Activated T-helper 17 cell treated with anti-CD3 and anti-CD28 coated beads, Interleukin-2, amount 50 U/mL, for 72 hours (primary cell): ENCODE data around the gene SLAIN2. TPM values are rescaled to one million over a fixed set of nuclear protein-coding genes. Genes with fewer than 3 reads are reported as not detected.
A peak's percentile ranks its signal among the peaks of the same experiment; 100 is the strongest.

Experiments
- ATAC-seq: fragments of 150-1000 bp; cut with Tn5 transposase; replicated peaks from 2 replicates; pipeline ENCODE4 v1.10.0; 2021; ENCODE audit warnings: mild to moderate bottlenecking, moderate library complexity
- H3K27ac Mint-ChIP-seq: one replicate; pipeline ENCODE4 v1.8.0; 2022; ENCODE audit warnings: mixed read lengths
- H3K27me3 Mint-ChIP-seq: one replicate; pipeline ENCODE4 v1.8.0; 2022; ENCODE audit warnings: mixed read lengths
- H3K36me3 Mint-ChIP-seq: one replicate; pipeline ENCODE4 v1.8.0; 2022; ENCODE audit warnings: low read depth, mild to moderate bottlenecking, mixed read lengths
- H3K4me1 Mint-ChIP-seq: one replicate; pipeline ENCODE4 v1.8.0; 2022; ENCODE audit warnings: mixed read lengths
- H3K4me3 Mint-ChIP-seq: one replicate; pipeline ENCODE4 v1.8.0; 2022; ENCODE audit warnings: mild to moderate bottlenecking, mixed read lengths
- H3K9me3 Mint-ChIP-seq: one replicate; pipeline ENCODE4 v1.8.0; 2022; ENCODE audit warnings: mixed read lengths
- total RNA-seq, 2 donors: library from RNA; stranded (reverse); gene quantifications; one replicate each; pipeline ENCODE4 v1.2.3, GENCODE V29; 2022

SLAIN2 gene
- total RNA-seq, 2 donors from 2014 or later = 38.5 to 52.0 TPM

DNA sequence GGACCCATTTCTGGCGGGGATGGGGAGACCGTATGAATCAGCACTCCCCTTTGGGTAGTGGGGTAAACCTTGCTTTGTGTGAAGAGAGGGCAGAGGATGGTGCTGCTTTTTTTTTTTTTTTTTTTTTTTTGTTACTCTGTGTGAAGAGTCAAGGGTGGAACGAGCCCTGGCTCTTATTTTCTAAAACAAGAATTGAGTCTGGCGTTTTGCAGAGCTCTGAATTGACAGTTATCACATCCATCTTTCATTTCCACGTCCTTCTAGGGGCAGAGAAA, 1.2 kb downstream of the SLAIN2 start:
- ATAC-seq = no peak
- Mint-ChIP-seq H3K36me3 (no peaks in the 10 kb centered on the region), H3K9me3 (no peaks in the 10 kb centered on the region), H3K27ac (peak overlapping the region; percentile 86), H3K4me3 (peak overlapping the region; percentile 98), H3K4me1 (peaks cover 40% of the 10 kb centered on the region), H3K27me3 (no peaks in the 10 kb centered on the region)

DNA sequence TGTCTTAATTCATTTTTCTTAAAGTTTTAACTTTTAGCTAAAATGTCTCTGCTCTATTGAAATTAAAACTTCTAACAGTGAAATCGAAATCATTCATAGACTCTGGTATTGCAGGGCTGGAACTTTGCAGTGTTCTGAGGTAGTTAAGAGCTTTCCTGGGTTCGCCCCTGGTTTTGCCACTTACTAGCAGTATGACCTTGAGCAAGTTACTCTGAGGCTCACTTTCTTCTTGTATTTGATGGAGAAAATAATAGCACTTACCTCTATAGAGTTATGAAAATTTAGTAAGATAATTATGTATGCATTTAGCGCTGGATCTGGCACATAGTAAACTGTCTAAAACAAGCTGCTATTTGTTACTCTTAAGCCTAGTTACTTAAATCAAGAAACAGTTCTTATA, 1.7 kb downstream of the SLAIN2 start:
- Mint-ChIP-seq H3K36me3 (no peaks in the 10 kb centered on the region), H3K4me1 (peaks cover 41% of the 10 kb centered on the region), H3K4me3 (peak overlapping the region; percentile 98), H3K27me3 (no peaks in the 10 kb centered on the region), H3K9me3 (no peaks in the 10 kb centered on the region), H3K27ac (peak overlapping the region; percentile 3)
- ATAC-seq = no peak

DNA sequence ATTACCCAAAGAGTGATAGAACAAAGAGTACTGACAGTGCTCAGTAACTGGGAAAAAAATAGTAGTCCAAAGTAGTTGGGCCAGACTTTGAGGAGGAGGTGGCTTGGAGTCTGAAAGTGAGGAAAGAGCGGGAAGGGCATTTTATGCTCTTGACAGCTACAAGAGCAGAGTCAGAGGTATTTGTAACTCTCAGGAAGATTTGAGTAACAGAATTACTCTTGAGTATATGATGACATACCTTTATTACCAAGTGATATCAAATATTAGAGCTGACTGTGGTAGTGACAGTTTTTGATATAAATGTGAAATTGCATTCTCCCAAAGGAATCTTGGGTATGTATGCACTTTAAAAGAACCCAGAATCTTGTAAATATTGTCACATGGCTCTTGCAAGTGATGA, 2.2 kb downstream of the SLAIN2 start:
- Mint-ChIP-seq H3K4me3 (peak overlapping the region; percentile 98), H3K4me1 (peaks cover 42% of the 10 kb centered on the region), H3K36me3 (no peaks in the 10 kb centered on the region), H3K9me3 (no peaks in the 10 kb centered on the region), H3K27ac (peak overlapping the region; percentile 3), H3K27me3 (no peaks in the 10 kb centered on the region)
- ATAC-seq = no peak

DNA sequence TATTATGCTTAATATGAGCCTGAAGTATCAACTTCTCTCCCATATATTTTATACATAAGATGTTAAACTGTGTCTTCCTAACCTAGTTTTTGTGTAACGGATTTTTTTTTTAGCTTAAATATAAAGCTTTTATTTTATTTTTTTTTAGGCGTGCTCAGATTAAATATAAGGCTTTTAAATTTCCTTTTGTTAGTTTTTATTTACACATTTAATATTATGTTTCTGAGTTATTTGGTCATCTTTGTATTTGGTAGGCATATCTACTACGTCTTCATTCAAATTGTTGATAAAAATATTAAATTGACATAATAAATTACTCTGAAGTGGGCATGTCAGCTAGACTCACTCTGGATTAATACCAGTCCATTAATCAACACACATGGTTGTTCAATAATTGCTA, 4.2 kb downstream of the SLAIN2 start:
- Mint-ChIP-seq H3K36me3 (no peaks in the 10 kb centered on the region), H3K27ac (no peak overlapping the region), H3K9me3 (no peaks in the 10 kb centered on the region), H3K4me1 (peaks cover 41% of the 10 kb centered on the region), H3K4me3 (peak overlapping the region; percentile 98), H3K27me3 (no peaks in the 10 kb centered on the region)
- ATAC-seq = no peak

DNA sequence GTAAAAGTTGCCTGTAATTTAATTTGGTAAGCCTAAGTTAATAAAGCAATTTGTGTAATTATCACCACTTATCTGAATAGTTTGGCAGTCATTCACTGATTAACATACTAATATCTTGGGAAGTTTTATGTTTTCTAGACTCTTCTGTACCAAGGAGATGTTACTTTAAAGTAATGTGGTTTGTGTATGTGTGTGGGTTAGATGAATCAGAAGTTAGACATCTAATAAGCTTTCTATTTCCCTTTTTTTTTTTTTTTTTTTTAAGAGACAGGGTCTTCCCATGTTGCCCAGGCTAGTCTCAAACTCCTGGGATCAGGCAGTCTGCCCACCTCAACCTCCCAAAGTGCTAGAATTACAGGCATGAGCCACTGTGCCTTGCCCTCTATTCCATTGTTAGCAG, 5.3 kb downstream of the SLAIN2 start:
- Mint-ChIP-seq H3K4me1 (peaks cover 48% of the 10 kb centered on the region), H3K27ac (peak overlapping the region; percentile 42), H3K4me3 (peak overlapping the region; percentile 52)

DNA sequence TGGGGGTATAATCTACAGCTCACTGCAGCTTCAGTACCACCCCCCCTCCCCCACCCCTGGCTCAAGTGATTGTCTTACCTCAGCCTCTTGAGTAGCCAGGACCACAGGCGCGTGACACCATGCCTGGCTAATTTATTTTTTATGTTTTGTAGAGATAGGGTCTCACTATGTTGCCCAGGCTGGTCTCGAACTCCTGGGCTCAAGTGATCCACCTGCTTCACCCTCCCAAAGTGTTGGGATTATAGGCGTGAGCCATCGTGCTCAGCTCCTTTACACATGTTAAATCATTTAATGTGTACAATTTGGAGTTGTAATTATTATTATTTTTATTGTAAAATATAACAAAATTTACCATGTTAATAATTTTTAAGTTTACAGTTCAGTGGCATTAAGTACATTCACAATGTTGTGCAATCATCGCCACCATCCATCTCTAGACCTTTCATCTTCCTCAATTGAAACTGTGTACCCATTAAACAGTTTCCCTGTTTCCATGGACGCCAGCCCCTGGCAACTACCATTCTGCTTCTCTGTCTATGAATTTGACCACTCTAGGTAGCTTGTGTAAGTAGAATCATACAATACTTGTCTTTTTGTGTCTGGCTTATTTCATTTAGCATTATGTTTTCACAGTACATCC, 6.1 kb downstream of the SLAIN2 start:
- Mint-ChIP-seq H3K27me3 (no peaks in the 10 kb centered on the region), H3K36me3 (no peaks in the 10 kb centered on the region), H3K9me3 (no peaks in the 10 kb centered on the region), H3K4me1 (peaks cover 54% of the 10 kb centered on the region), H3K27ac (no peak overlapping the region), H3K4me3 (no peak overlapping the region)
- no peak for ATAC-seq

More for the DNA sequence above, 5.3 kb downstream of the SLAIN2 start:
- Mint-ChIP-seq H3K9me3 (no peaks in the 10 kb centered on the region), H3K27me3 (no peaks in the 10 kb centered on the region), H3K36me3 (no peaks in the 10 kb centered on the region)
- ATAC-seq = no peak

DNA sequence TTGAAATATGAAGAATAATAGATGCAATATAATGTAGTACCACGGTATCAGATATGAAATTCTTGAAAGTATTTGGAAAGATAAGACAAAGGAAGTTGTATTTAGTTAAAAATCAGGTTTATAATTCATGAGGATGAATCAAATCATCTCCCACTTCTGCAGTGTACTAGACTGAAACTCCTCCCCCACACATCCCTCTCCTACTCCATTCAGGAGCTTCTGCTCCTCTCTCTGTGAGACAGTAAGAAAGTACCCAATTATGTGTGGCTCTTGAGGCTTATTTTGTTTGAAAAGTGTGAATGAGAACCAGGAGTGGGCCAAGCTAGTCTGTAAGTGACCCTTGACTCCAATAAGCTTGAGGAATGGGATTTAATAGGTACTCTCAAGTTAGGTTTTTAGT, 9.5 kb downstream of the SLAIN2 start:
- Mint-ChIP-seq H3K27me3 (no peaks in the 10 kb centered on the region), H3K27ac (no peak overlapping the region), H3K36me3 (no peaks in the 10 kb centered on the region), H3K4me1 (peaks cover 49% of the 10 kb centered on the region), H3K9me3 (no peaks in the 10 kb centered on the region), H3K4me3 (peak overlapping the region; percentile 0)
- ATAC-seq = peak; percentile 80

DNA sequence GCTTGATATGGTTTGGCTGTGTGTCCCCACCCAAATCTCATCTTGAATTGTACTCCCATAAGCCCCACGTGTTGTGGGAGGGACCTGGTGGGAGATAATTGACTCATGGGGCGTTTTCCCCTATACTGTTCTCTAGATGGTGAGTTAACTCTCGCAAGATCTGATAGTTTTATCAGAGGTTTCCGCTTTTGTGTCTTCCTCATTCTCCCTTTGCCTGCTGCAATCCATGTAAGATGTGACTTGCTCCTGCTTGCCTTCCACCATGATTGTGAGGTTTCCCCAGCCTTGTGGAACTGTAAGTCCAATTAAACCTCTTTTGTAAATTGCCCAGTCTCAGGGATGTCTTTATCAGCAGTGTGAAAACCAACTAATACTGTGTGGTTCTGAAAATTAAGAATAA, 11.5 kb downstream of the SLAIN2 start:
- no peaks in the 10 kb centered on the region for H3K27me3 Mint-ChIP-seq
- H3K36me3 Mint-ChIP-seq = no peaks in the 10 kb centered on the region
- ATAC-seq = no peak
- H3K4me3 Mint-ChIP-seq = no peak overlapping the region
- peaks cover 37% of the 10 kb centered on the region for H3K4me1 Mint-ChIP-seq
- H3K9me3 Mint-ChIP-seq = no peaks in the 10 kb centered on the region
- H3K27ac Mint-ChIP-seq = peak overlapping the region; percentile 75

DNA sequence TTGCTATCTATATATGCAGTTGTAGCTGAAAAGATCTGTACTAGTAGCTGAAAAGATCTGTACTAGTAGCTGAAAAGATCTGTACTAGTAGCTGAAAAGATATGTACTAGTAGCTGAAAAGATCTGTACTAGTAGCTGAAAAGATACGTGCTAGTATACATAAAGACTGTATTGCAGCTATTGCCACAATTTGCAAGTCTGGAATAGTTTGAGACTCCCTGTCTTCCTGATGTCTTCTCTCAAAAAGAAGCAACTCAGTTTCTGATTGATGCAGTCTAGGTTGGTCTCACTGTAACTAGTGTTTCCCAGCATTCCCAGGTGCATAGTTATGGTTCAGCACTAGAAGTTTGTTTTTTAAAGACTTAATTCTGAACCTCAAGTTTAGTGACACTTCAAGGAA, 15.0 kb downstream of the SLAIN2 start:
- Mint-ChIP-seq H3K27me3 (no peaks in the 10 kb centered on the region), H3K4me1 (peaks cover 28% of the 10 kb centered on the region), H3K27ac (no peak overlapping the region), H3K4me3 (no peak overlapping the region), H3K9me3 (no peaks in the 10 kb centered on the region), H3K36me3 (peaks cover 10% of the 10 kb centered on the region)
- no peak for ATAC-seq

DNA sequence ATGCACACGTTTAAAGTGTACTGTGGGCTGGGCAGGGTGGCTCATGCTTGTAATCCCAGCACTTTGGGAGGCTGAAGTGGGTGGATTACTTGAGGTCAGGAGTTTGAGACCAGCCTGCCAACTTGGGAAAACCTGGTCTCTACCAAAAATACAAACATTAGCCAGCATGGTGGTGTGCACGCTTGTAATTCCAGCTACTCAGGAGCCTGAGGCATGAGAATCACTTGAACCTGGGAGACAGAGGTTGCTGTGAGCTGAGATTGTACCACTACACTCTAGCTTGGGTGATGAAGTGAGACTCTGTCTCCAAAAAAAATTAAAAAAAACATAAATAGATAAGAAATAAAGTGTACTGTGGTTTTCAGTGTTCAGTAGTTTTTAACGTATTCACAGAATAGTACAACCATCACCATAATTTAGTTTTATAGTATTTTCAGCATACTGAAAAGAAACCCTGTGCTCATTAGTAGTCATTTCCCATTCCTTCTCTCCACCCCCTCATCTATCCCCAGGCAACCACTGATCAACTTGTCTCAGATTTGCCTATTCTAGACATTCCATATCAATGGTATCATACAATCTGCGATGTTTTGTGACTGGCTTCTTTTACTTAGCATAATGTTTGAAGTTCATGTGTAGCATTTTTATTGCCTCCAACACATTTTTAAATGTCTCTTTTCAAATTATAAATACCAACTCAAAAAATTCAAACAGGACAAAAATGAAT, 19.1 kb downstream of the SLAIN2 start:
- peaks cover 10% of the 10 kb centered on the region for H3K36me3 Mint-ChIP-seq
- no peaks in the 10 kb centered on the region for H3K9me3 Mint-ChIP-seq
- no peak for ATAC-seq
- peaks cover 12% of the 10 kb centered on the region for H3K4me1 Mint-ChIP-seq
- no peaks in the 10 kb centered on the region for H3K27me3 Mint-ChIP-seq
- H3K4me3 Mint-ChIP-seq = no peak overlapping the region
- peak overlapping the region; percentile 42 for H3K27ac Mint-ChIP-seq

DNA sequence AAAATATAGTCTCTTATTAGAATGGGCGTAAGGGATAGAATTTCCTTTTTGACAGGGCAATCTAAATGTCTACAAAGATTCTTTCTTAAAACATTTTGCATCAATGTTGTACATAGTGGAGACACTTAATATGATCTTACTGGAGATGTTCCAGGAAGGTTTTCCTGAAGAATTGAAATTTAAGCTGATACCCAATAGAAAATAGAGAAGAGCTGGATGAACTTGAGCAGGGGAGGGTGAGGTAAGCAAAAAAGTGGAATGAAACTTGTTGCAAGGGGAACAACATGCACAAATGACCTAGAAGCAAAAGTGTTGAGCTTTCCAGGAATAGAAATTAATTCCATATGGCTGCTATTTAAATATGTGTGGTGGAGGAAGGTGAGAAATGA, 19.7 kb downstream of the SLAIN2 start:
- Mint-ChIP-seq H3K4me1 (peaks cover 12% of the 10 kb centered on the region), H3K27me3 (no peaks in the 10 kb centered on the region), H3K36me3 (peaks cover 10% of the 10 kb centered on the region), H3K27ac (peak overlapping the region; percentile 42), H3K9me3 (no peaks in the 10 kb centered on the region), H3K4me3 (no peak overlapping the region)
- ATAC-seq = no peak

DNA sequence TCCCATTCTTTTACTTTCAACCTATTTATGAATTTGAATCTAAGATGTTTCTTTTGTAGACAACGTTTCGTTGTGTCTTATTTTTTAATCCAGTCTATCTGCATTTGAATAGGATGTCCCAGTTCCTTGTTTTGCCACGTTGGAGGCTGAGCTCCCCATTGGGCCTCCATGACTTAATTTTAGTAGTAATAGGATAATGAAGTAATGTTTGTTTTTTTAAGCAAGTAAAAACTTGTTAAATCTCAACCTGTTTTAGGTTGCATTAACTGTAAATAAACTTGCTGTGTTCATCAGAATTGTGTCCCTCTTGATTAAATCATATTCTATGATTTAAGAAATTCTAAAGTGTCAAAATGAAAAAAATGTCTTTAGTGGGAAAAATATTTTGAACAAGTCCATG, 25.3 kb downstream of the SLAIN2 start:
- Mint-ChIP-seq H3K27me3 (no peaks in the 10 kb centered on the region), H3K36me3 (peaks cover 4% of the 10 kb centered on the region), H3K4me3 (no peak overlapping the region), H3K9me3 (no peaks in the 10 kb centered on the region), H3K27ac (no peak overlapping the region), H3K4me1 (peaks cover 19% of the 10 kb centered on the region)
- ATAC-seq = no peak

DNA sequence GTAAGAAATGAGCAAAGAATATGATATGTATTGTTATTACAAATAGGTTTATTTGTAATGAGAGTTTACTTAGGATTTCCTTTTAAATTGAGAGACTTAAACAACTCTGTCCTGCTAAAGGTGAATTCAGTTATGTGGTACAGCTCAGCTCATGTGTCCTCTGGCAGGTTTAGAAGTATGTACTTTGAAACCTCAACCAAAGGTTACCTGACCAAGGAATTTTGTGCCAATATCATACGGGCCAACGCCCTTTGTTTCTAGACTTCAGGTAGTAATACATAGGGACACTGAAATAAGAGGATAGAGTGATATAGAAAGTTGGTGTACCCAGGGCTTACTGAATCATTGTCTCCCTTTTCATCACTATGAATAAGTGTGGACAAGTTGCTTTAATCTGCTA, 25.7 kb downstream of the SLAIN2 start:
- H3K9me3 Mint-ChIP-seq = no peaks in the 10 kb centered on the region
- peaks cover 4% of the 10 kb centered on the region for H3K36me3 Mint-ChIP-seq
- no peaks in the 10 kb centered on the region for H3K27me3 Mint-ChIP-seq
- H3K27ac Mint-ChIP-seq = no peak overlapping the region
- H3K4me1 Mint-ChIP-seq = peaks cover 19% of the 10 kb centered on the region
- no peak overlapping the region for H3K4me3 Mint-ChIP-seq
- ATAC-seq = no peak

DNA sequence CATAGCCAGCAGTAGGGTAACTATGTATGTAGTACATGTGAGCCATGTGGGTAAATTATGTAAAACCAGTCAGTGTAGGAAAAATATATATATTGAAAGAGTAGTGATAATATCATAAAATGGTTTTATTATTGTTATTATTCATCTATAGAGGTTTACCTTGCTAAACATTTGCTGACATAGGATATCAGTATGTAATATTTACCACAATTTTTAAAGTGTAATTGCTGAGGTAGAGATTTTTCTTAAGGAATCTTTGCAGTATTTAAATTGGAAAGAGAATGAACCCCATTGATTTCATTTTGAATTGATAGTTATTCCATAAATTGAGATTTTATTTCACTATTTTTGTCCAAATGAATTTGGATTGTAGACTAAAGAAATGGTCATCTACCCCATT, 27.1 kb downstream of the SLAIN2 start:
- H3K27ac Mint-ChIP-seq = no peak overlapping the region
- H3K36me3 Mint-ChIP-seq = peaks cover 10% of the 10 kb centered on the region
- H3K9me3 Mint-ChIP-seq = no peaks in the 10 kb centered on the region
- H3K4me3 Mint-ChIP-seq = no peak overlapping the region
- ATAC-seq = no peak
- H3K4me1 Mint-ChIP-seq = peaks cover 19% of the 10 kb centered on the region
- H3K27me3 Mint-ChIP-seq = no peaks in the 10 kb centered on the region

DNA sequence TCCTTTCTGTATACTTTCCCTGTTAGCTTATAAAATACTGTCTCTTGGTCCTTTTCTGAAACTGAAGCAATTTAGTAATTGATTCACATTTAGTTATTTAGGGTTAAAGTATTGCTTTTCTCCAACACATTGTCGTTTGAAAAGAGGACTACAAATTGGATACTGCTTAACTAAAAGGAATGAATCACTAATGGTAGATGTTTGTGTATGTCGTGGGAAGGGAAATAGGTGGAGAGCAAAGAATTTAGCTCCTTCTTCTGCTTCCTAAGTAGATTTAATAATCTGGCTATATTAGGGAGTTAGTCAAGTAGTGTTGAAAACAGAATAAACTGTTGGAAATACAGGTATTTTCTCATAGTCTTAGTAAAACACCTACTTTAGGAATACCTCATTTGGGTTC, 27.9 kb downstream of the SLAIN2 start:
- Mint-ChIP-seq H3K9me3 (no peaks in the 10 kb centered on the region), H3K4me1 (peaks cover 19% of the 10 kb centered on the region), H3K36me3 (peaks cover 12% of the 10 kb centered on the region), H3K4me3 (no peak overlapping the region), H3K27me3 (no peaks in the 10 kb centered on the region), H3K27ac (peak overlapping the region; percentile 53)
- ATAC-seq = no peak
